Measurements from ENCODE around the gene PPP1CA.

PPP1CA gene

GRCh38 chr11:67445515-67445914 lies 43.9 kb upstream of the PPP1CA start:
- no peak for TF ChIP-seq REST (IDR thresholded peaks at IDR 0.05; ENCODE audit: insufficient read depth in 1 of 2, low read depth in 2 of 2, low read length in 2 of 2)
- no peak for TF ChIP-seq TAF1 (IDR thresholded peaks at IDR 0.05; ENCODE audit: borderline replicate concordance, insufficient read depth, low read length)
- TF ChIP-seq FOXP2 (optimal IDR thresholded peaks at IDR 0.05; ENCODE audit: borderline replicate concordance, extremely low read depth, extremely low read length, insufficient read depth), result no peak
- TF ChIP-seq SIN3A (IDR thresholded peaks at IDR 0.05; ENCODE audit: borderline replicate concordance, insufficient read depth, low read length), result no peak
- no peak for TF ChIP-seq POLR2AphosphoS5 (IDR thresholded peaks at IDR 0.05; ENCODE audit: low read depth, low read length)

GRCh38 chr11:67442504-67443404 lies 41.1 kb upstream of the PPP1CA start:
- no peak for TF ChIP-seq SIN3A (IDR thresholded peaks at IDR 0.05; ENCODE audit: borderline replicate concordance, insufficient read depth, low read length)
- peak; percentile 10; the same call in 1 of the 2 replicates for TF ChIP-seq POLR2AphosphoS5 (IDR thresholded peaks at IDR 0.05; ENCODE audit: low read depth, low read length)

- no peak for TF ChIP-seq REST (IDR thresholded peaks at IDR 0.05; ENCODE audit: insufficient read depth in 1 of 2, low read depth in 2 of 2, low read length in 2 of 2)
- TF ChIP-seq TAF1 (IDR thresholded peaks at IDR 0.05; ENCODE audit: borderline replicate concordance, insufficient read depth, low read length), result no peak
- no peak for TF ChIP-seq SIN3A (IDR thresholded peaks at IDR 0.05; ENCODE audit: borderline replicate concordance, insufficient read depth, low read length)
- peak; percentile 13; the same call in 1 of the 2 replicates for TF ChIP-seq POLR2AphosphoS5 (IDR thresholded peaks at IDR 0.05; ENCODE audit: low read depth, low read length)
- no peak for TF ChIP-seq FOXP2 (optimal IDR thresholded peaks at IDR 0.05; ENCODE audit: borderline replicate concordance, extremely low read depth, extremely low read length, insufficient read depth)
Measured at GRCh38 chr11:67441731-67442351, 40.2 kb upstream of the PPP1CA start.

GRCh38 chr11:67441098-67441563 lies 39.5 kb upstream of the PPP1CA start:
- TF ChIP-seq POLR2AphosphoS5 (IDR thresholded peaks at IDR 0.05; ENCODE audit: low read depth, low read length) (no peak; the same call in 1 of the 2 replicates), FOXP2 (optimal IDR thresholded peaks at IDR 0.05; ENCODE audit: borderline replicate concordance, extremely low read depth, extremely low read length, insufficient read depth) (no peak), REST (IDR thresholded peaks at IDR 0.05; ENCODE audit: insufficient read depth in 1 of 2, low read depth in 2 of 2, low read length in 2 of 2) (no peak), TAF1 (IDR thresholded peaks at IDR 0.05; ENCODE audit: borderline replicate concordance, insufficient read depth, low read length) (no peak), SIN3A (IDR thresholded peaks at IDR 0.05; ENCODE audit: borderline replicate concordance, insufficient read depth, low read length) (no peak)

- TF ChIP-seq REST (IDR thresholded peaks at IDR 0.05; ENCODE audit: insufficient read depth in 1 of 2, low read depth in 2 of 2, low read length in 2 of 2), result no peak
- TF ChIP-seq TAF1 (IDR thresholded peaks at IDR 0.05; ENCODE audit: borderline replicate concordance, insufficient read depth, low read length), result no peak
- TF ChIP-seq FOXP2 (optimal IDR thresholded peaks at IDR 0.05; ENCODE audit: borderline replicate concordance, extremely low read depth, extremely low read length, insufficient read depth), result no peak
- TF ChIP-seq POLR2AphosphoS5 (IDR thresholded peaks at IDR 0.05; ENCODE audit: low read depth, low read length), result no peak
- TF ChIP-seq SIN3A (IDR thresholded peaks at IDR 0.05; ENCODE audit: borderline replicate concordance, insufficient read depth, low read length), result no peak
Measured at GRCh38 chr11:67440229-67441097, 38.8 kb upstream of the PPP1CA start.

All from PFSK-1 (cell line).